ENCODE results near the gene PDE3A.

DNA sequence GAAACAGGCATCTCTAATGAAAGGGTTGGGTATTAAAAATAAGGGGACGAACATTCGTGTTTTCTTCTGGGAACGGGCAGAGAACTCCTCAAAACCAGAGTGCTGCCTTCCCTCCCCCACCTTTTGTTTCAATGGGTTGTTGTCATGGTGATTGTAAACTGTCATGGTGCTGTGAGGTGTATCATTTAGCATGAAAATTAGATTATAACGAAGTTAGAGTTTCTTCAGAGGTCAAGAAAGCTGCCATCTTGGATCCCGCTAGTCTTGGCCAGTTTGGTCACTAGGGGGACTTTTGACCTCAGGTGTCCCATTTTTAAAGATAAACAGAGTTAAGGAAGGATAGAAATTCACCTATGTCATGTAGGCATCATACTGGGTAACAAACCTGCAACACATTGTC is 123.0 kb downstream of the PDE3A start:
- TF ChIP-seq, protein P1, sequence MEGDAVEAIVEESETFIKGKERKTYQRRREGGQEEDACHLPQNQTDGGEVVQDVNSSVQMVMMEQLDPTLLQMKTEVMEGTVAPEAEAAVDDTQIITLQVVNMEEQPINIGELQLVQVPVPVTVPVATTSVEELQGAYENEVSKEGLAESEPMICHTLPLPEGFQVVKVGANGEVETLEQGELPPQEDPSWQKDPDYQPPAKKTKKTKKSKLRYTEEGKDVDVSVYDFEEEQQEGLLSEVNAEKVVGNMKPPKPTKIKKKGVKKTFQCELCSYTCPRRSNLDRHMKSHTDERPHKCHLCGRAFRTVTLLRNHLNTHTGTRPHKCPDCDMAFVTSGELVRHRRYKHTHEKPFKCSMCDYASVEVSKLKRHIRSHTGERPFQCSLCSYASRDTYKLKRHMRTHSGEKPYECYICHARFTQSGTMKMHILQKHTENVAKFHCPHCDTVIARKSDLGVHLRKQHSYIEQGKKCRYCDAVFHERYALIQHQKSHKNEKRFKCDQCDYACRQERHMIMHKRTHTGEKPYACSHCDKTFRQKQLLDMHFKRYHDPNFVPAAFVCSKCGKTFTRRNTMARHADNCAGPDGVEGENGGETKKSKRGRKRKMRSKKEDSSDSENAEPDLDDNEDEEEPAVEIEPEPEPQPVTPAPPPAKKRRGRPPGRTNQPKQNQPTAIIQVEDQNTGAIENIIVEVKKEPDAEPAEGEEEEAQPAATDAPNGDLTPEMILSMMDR (IDR thresholded peaks at IDR 0.05; ENCODE audit: poor library complexity): no peak
- TF ChIP-seq EZH2phosphoT487 (IDR thresholded peaks at IDR 0.05; ENCODE audit: low read depth, severe bottlenecking, unreplicated experiment) (no peak), EZH2 (IDR thresholded peaks at IDR 0.05; ENCODE audit: borderline replicate concordance) (no peak)

Measured in hepatocyte (in vitro differentiated cells).